Trophoblast cell (in vitro differentiated cells and primary cell): ENCODE results near the gene TWSG1.
"Not testable (repeated sequence)": the region's sequence is repeated elsewhere in the genome, so short reads cannot be mapped to it uniquely, and the experiment has no call there.

Experiments used
- DNase-seq, 2 donors: peaks; one replicate each; pipeline ENCODE4 v3.0.0-alpha.2; 2016
- H2AFZ ChIP-seq: 2 replicates; pipeline ENCODE4 v1.6.1; 2013; ENCODE audit warnings: low read length, moderate library complexity, mild to moderate bottlenecking; ENCODE audit not compliant: insufficient read depth, poor library complexity
- H2AK5ac ChIP-seq: 2 replicates; pipeline ENCODE4 v1.6.1; 2013; ENCODE audit warnings: mild to moderate bottlenecking, low read length
- H2BK120ac ChIP-seq: 2 replicates; pipeline ENCODE4 v1.6.1; 2013; ENCODE audit warnings: low read length, mild to moderate bottlenecking, moderate library complexity; ENCODE audit not compliant: insufficient read depth, poor library complexity
- H2BK12ac ChIP-seq: 2 replicates; pipeline ENCODE4 v1.6.1; 2013; ENCODE audit warnings: mild to moderate bottlenecking, low read length, moderate library complexity
- H2BK5ac ChIP-seq: 2 replicates; pipeline ENCODE4 v1.6.1; 2013; ENCODE audit warnings: low read length, low read depth, moderate library complexity, mild to moderate bottlenecking; ENCODE audit not compliant: poor library complexity
- H3K14ac ChIP-seq: 2 replicates; pipeline ENCODE4 v1.6.1; 2013; ENCODE audit warnings: mild to moderate bottlenecking, low read length
- H3K18ac ChIP-seq: 2 replicates; pipeline ENCODE4 v1.6.1; 2013; ENCODE audit warnings: mild to moderate bottlenecking, low read length
- H3K23ac ChIP-seq: 2 replicates; pipeline ENCODE4 v1.6.1; 2013; ENCODE audit warnings: low read length
- H3K27ac ChIP-seq: 2 replicates; pipeline ENCODE4 v1.5.1; 2013; ENCODE audit warnings: low read depth, mild to moderate bottlenecking, inconsistent platforms, low read length, moderate library complexity
- H3K27me3 ChIP-seq: 2 replicates; pipeline ENCODE4 v1.6.1; 2013; ENCODE audit warnings: inconsistent platforms, mild to moderate bottlenecking, low read length, moderate library complexity; ENCODE audit not compliant: insufficient read depth
- H3K36me3 ChIP-seq, 2 experiments: 1 replicate in 1 of 2; 2 replicates in 1 of 2; pipeline ENCODE4 v1.6.1; 2013; ENCODE audit warnings: low read length in 2 of 2, mild to moderate bottlenecking in 2 of 2, moderate library complexity in 1 of 2; ENCODE audit not compliant: insufficient read depth in 2 of 2, control insufficient read depth in 1 of 2
- H3K4ac ChIP-seq: 2 replicates; pipeline ENCODE4 v1.6.1; 2013; ENCODE audit warnings: low read depth, mild to moderate bottlenecking, low read length, moderate library complexity
- H3K4me1 ChIP-seq, 2 experiments: 1 replicate in 1 of 2; 2 replicates in 1 of 2; pipeline ENCODE4 v1.6.1; 2013; ENCODE audit warnings: low read length in 2 of 2, mild to moderate bottlenecking in 2 of 2, moderate library complexity in 1 of 2; ENCODE audit not compliant: insufficient read depth in 2 of 2, control insufficient read depth in 1 of 2
- H3K4me2 ChIP-seq: 2 replicates; pipeline ENCODE4 v1.6.1; 2013; ENCODE audit warnings: inconsistent platforms, mild to moderate bottlenecking, low read length, moderate library complexity
- H3K4me3 ChIP-seq: 2 replicates; pipeline ENCODE4 v1.5.1; 2013; ENCODE audit warnings: mild to moderate bottlenecking, low read depth, low read length, inconsistent platforms
- H3K79me1 ChIP-seq: one replicate; pipeline ENCODE4 v1.6.1; 2013; ENCODE audit warnings: low read length
- H3K79me2 ChIP-seq: 2 replicates; pipeline ENCODE4 v1.6.1; 2013; ENCODE audit warnings: low read length, mild to moderate bottlenecking; ENCODE audit not compliant: control insufficient read depth, insufficient read depth, poor library complexity
- H3K9ac ChIP-seq: 2 replicates; pipeline ENCODE4 v1.6.1; 2013; ENCODE audit warnings: mild to moderate bottlenecking, low read length
- H3K9me3 ChIP-seq: 2 replicates; pipeline ENCODE4 v1.6.1; 2013; ENCODE audit warnings: low read depth, mild to moderate bottlenecking, control low read depth, inconsistent platforms, low read length; ENCODE audit not compliant: insufficient read depth
- H4K12ac ChIP-seq: 2 replicates; pipeline ENCODE4 v1.6.1; 2013; ENCODE audit warnings: low read depth, mild to moderate bottlenecking, low read length, moderate library complexity
- H4K8ac ChIP-seq: 2 replicates; pipeline ENCODE4 v1.6.1; 2013; ENCODE audit warnings: low read depth, mild to moderate bottlenecking, low read length, moderate library complexity
- H4K91ac ChIP-seq: one replicate; pipeline ENCODE4 v1.6.1; 2013; ENCODE audit warnings: low read depth, mild to moderate bottlenecking, low read length, moderate library complexity
- WGBS: extraction: QIAGEN DNeasy Blood & Tissue Kit; methylation state at CpG from one replicate; pipeline ENCODE4 v1.1.7; 2013; ENCODE audit warnings: missing lambda C conversion rate; ENCODE audit not compliant: insufficient read length, insufficient coverage; ENCODE audit errors: extremely low coverage; 5-methylcytosine and 5-hydroxymethylcytosine counted together

Gene TWSG1

DNA sequence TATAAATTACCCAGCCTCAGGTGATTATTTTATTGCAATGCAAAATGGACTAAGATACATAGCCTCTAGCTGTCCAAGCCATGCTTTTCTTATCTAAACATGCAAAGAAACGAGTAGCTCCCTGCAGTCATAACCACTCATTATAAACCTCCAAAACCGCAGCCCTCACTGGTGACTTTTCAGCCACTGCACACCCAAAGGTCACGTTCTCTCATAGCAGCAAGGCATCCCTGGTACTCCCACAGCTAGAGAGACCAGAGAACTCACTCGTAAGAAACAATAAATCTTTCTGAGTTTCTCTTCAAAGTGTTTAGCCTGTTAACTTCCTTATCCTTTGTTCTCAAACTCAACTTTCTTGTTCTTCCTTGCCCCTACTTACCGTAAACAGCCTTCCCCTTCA lies 112.3 kb downstream of the TWSG1 start:
- no peak overlapping the region for H3K14ac ChIP-seq
- no peak overlapping the region for H2AFZ ChIP-seq
- WGBS: no CpG with 5 or more reads among the region's 5 CpGs
- H3K4me1 ChIP-seq: no peaks in the 10 kb centered on the region
- no peak overlapping the region for H4K91ac ChIP-seq
- H3K18ac ChIP-seq: no peak overlapping the region
- no peak overlapping the region for H2AK5ac ChIP-seq
- no peak overlapping the region for H3K27ac ChIP-seq
- no peaks in the 10 kb centered on the region for H3K27me3 ChIP-seq
- no peak overlapping the region for H3K4me2 ChIP-seq
- H2BK5ac ChIP-seq: no peak overlapping the region
- no peak overlapping the region for H2BK120ac ChIP-seq
- no peak for DNase-seq
- no peaks in the 10 kb centered on the region for H3K36me3 ChIP-seq
- H4K8ac ChIP-seq: no peak overlapping the region
- no peaks in the 10 kb centered on the region for H3K79me2 ChIP-seq
- H4K12ac ChIP-seq: no peak overlapping the region
- H3K23ac ChIP-seq: no peak overlapping the region
- no peak overlapping the region for H3K9ac ChIP-seq
- no peaks in the 10 kb centered on the region for H3K79me1 ChIP-seq
- no peak overlapping the region for H2BK12ac ChIP-seq
- no peak overlapping the region for H3K4me3 ChIP-seq
- H3K9me3 ChIP-seq: peaks cover 2% of the 10 kb centered on the region
- H3K4ac ChIP-seq: no peak overlapping the region

DNA sequence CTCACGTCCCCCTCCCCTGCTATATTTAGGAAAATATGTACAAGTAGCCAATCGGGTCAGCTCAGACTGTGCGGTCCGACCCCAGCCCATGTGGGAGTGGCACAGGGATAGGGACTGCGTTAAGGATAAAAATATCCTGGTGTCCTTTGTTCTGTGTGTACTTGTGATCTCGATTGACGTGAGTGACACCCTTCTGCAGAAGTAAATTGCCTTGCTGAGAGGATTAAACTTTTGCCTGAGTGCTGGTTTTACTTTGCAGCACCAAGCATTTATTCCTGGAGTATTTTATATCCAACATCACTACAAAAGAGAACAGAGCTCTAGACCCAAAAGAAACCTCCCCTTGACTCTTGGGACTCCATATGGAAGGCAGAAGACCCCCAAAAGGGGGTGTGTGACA lies 112.8 kb downstream of the TWSG1 start:
- DNase-seq: no peak
- no peak overlapping the region for H3K4me3 ChIP-seq
- no peak overlapping the region for H3K27ac ChIP-seq
- H4K12ac ChIP-seq: no peak overlapping the region
- H2AFZ ChIP-seq: no peak overlapping the region
- H3K4me1 ChIP-seq: no peaks in the 10 kb centered on the region
- no peak overlapping the region for H3K18ac ChIP-seq
- H4K91ac ChIP-seq: no peak overlapping the region
- H2BK12ac ChIP-seq: no peak overlapping the region
- H3K79me2 ChIP-seq: no peaks in the 10 kb centered on the region
- H2AK5ac ChIP-seq: no peak overlapping the region
- H3K36me3 ChIP-seq: no peaks in the 10 kb centered on the region
- no peaks in the 10 kb centered on the region for H3K79me1 ChIP-seq
- H2BK120ac ChIP-seq: no peak overlapping the region
- peaks cover 2% of the 10 kb centered on the region for H3K9me3 ChIP-seq
- no CpG with 5 or more reads among the region's 7 CpGs for WGBS
- no peak overlapping the region for H3K23ac ChIP-seq
- H3K9ac ChIP-seq: no peak overlapping the region
- H3K4me2 ChIP-seq: no peak overlapping the region
- H3K27me3 ChIP-seq: no peaks in the 10 kb centered on the region
- no peak overlapping the region for H3K14ac ChIP-seq
- H3K4ac ChIP-seq: no peak overlapping the region
- H4K8ac ChIP-seq: no peak overlapping the region
- no peak overlapping the region for H2BK5ac ChIP-seq

- H3K36me3 ChIP-seq: no peaks in the 10 kb centered on the region
- WGBS: no CpG with 5 or more reads among the region's 12 CpGs
- no peak overlapping the region for H3K9ac ChIP-seq
- no peaks in the 10 kb centered on the region for H3K79me2 ChIP-seq
- H2BK12ac ChIP-seq: no peak overlapping the region
- no peak overlapping the region for H3K4ac ChIP-seq
- H2AK5ac ChIP-seq: no peak overlapping the region
- DNase-seq: peak; percentile 90 to 96
- H4K91ac ChIP-seq: no peak overlapping the region
- H3K4me3 ChIP-seq: no peak overlapping the region
- no peak overlapping the region for H3K18ac ChIP-seq
- H2AFZ ChIP-seq: no peak overlapping the region
- H3K23ac ChIP-seq: no peak overlapping the region
- peaks cover 2% of the 10 kb centered on the region for H3K9me3 ChIP-seq
- no peak overlapping the region for H2BK120ac ChIP-seq
- H3K79me1 ChIP-seq: no peaks in the 10 kb centered on the region
- no peak overlapping the region for H3K14ac ChIP-seq
- no peak overlapping the region for H3K27ac ChIP-seq
- no peak overlapping the region for H4K12ac ChIP-seq
- H3K4me2 ChIP-seq: no peak overlapping the region
- H3K27me3 ChIP-seq: no peaks in the 10 kb centered on the region
- H4K8ac ChIP-seq: no peak overlapping the region
- no peaks in the 10 kb centered on the region for H3K4me1 ChIP-seq
- H2BK5ac ChIP-seq: no peak overlapping the region
These were observed 115.2 kb downstream of the TWSG1 start for GRCh38 chr18:9449600-9450414.

- not testable (repeated sequence) for H3K14ac ChIP-seq, H3K4me3 ChIP-seq, H2BK12ac ChIP-seq, H2BK5ac ChIP-seq, H3K79me1 ChIP-seq, DNase-seq, H2AFZ ChIP-seq, H4K12ac ChIP-seq, H3K4ac ChIP-seq, H3K9ac ChIP-seq, H3K4me2 ChIP-seq, H4K91ac ChIP-seq, H3K4me1 ChIP-seq, H3K27ac ChIP-seq, H4K8ac ChIP-seq, H2BK120ac ChIP-seq, H3K23ac ChIP-seq, H3K79me2 ChIP-seq, H3K18ac ChIP-seq, H3K36me3 ChIP-seq, H3K27me3 ChIP-seq, H2AK5ac ChIP-seq, H3K9me3 ChIP-seq
- no CpG with 5 or more reads among the region's 7 CpGs for WGBS
These were observed 116.3 kb downstream of the TWSG1 start for GRCh38 chr18:9450920-9451319.
